Fibroblast of lung (primary cell): Measurements from ENCODE around the gene CC2D1A.

Experiments used
- CTCF ChIP-seq, 2 donors: IDR thresholded peaks in 1 of 2; conservative IDR thresholded peaks in 1 of 2; 1 replicate in 1 of 2; 2 replicates in 1 of 2; pipeline ENCODE4 v1.5.1; 2011 to 2012; ENCODE audit warnings: low read length in 2 of 2, control low read depth in 1 of 2, inconsistent platforms in 1 of 2, low read depth in 1 of 2, mild to moderate bottlenecking in 1 of 2
- EZH2 ChIP-seq: IDR thresholded peaks from 2 replicates; pipeline ENCODE4 v1.5.1; 2012; ENCODE audit warnings: low read length, control low read depth, mild to moderate bottlenecking; ENCODE audit errors: missing control alignments

- TF ChIP-seq CTCF (conservative IDR thresholded peaks at IDR 0.05 in 1 of 2, IDR thresholded peaks at IDR 0.05 in 1 of 2; ENCODE audit: low read depth in 1 of 2, low read length in 2 of 2) (peak in 1 of 2 donors; percentile 18), EZH2 (no peak)
Observed at GRCh38 chr19:13872695-13873389, 33.2 kb upstream of the CC2D1A start.
